Small intestine (tissue), 16 donors: ENCODE measurements around the gene MOSPD2. TPM values are rescaled to one million over a fixed set of nuclear protein-coding genes. Genes with fewer than 3 reads are reported as not detected.

Source experiments
- DNase-seq, 2 donors: peaks; one replicate each; pipeline versions ENCODE4 v3.0.0 to v3.0.0-alpha.2; 2013
- FAIRE-seq: peaks from 2 replicates; lab custom pipeline; 2012; peaks lifted over from hg19 to GRCh38; lab: Jason Lieb, UNC
- H3K27ac ChIP-seq, 3 donors: one replicate each; pipeline ENCODE4 v1.5.1; 2013; ENCODE audit warnings: low read length in 2 of 3, mild to moderate bottlenecking in 2 of 3, control low read depth in 1 of 3, inconsistent platforms in 1 of 3, low read depth in 1 of 3, moderate library complexity in 1 of 3
- H3K27me3 ChIP-seq, 3 donors: one replicate each; pipeline ENCODE4 v1.6.1; 2013; ENCODE audit warnings: low read length in 3 of 3, inconsistent platforms in 1 of 3; ENCODE audit not compliant: control insufficient read depth in 3 of 3, insufficient read depth in 3 of 3
- H3K36me3 ChIP-seq, 3 donors: one replicate each; pipeline ENCODE4 v1.6.1; 2013; ENCODE audit warnings: low read length in 3 of 3, inconsistent platforms in 1 of 3, low read depth in 1 of 3, mild to moderate bottlenecking in 1 of 3, moderate library complexity in 1 of 3; ENCODE audit not compliant: control insufficient read depth in 3 of 3, insufficient read depth in 2 of 3
- H3K4me1 ChIP-seq, 3 donors: one replicate each; pipeline ENCODE4 v1.6.1; 2013; ENCODE audit warnings: low read length in 2 of 3, inconsistent platforms in 1 of 3, low read depth in 1 of 3, mild to moderate bottlenecking in 1 of 3, moderate library complexity in 1 of 3; ENCODE audit not compliant: control insufficient read depth in 3 of 3, insufficient read depth in 2 of 3
- H3K4me3 ChIP-seq, 3 donors: one replicate each; pipeline ENCODE4 v1.5.1; 2013; ENCODE audit warnings: low read length in 3 of 3, control low read depth in 1 of 3, inconsistent platforms in 1 of 3, low read depth in 1 of 3, mild to moderate bottlenecking in 1 of 3, moderate library complexity in 1 of 3
- H3K9me3 ChIP-seq, 2 donors: one replicate each; pipeline ENCODE4 v1.6.1; 2013; ENCODE audit warnings: low read depth in 1 of 2, low read length in 1 of 2; ENCODE audit not compliant: control insufficient read depth in 2 of 2, insufficient read depth in 1 of 2
- WGBS, 3 donors: extraction: QIAGEN DNeasy Blood & Tissue Kit; methylation state at CpG; one replicate each; pipeline ENCODE4 v1.1.7; 2013; 5-methylcytosine and 5-hydroxymethylcytosine counted together
- long read RNA-seq, 10 donors: transcript quantifications; one replicate each; lab custom pipeline, GENCODE V29; 2026
- polyA plus RNA-seq, 4 donors: library from polyadenylated mRNA; stranded (reverse) in 3 of 4; unstranded in 1 of 4; fragments of 200-250 nt in 3 of 4; fragments of 120-200 nt in 1 of 4; gene quantifications; one replicate each; pipeline versions ENCODE4 v1.2.1 to v1.2.3, GENCODE V29; 2013
- donor health status: healthy with polysubstance abuse.
- donor health status: control.
- donor health status: control.
- donor health status: Bipolar disorder and iron deficiency.
- donor health status: healthy.

The MOSPD2 gene
- 10 to 100 TPM in 1 of 4 donors, 1 to 10 TPM in 3; 3.6 to 23.9 (median 4.1) TPM for polyA plus RNA-seq
- long read RNA-seq, donor 1, full-length matches to known transcripts, result 8 of 13 reads
- long read RNA-seq, donor 1, partial matches to known transcripts, result 5 of 13 reads
- long read RNA-seq, donor 1, other reads (novel, unspliced or antisense), result 0 of 13 reads
- long read RNA-seq, donor 2, full-length matches to known transcripts, result 2 of 2 reads
- long read RNA-seq, donor 2, partial matches to known transcripts, result 0 of 2 reads
- long read RNA-seq, donor 2, other reads (novel, unspliced or antisense), result 0 of 2 reads
- long read RNA-seq, donor 3, partial matches to known transcripts, result 0 of 1 reads
- long read RNA-seq, donor 3, other reads (novel, unspliced or antisense), result 0 of 1 reads
- long read RNA-seq, donor 4, result 0 reads
- long read RNA-seq, donor 5, partial matches to known transcripts, result 0 of 1 reads
- long read RNA-seq, donor 5, other reads (novel, unspliced or antisense), result 0 of 1 reads
- long read RNA-seq, donor 6, full-length matches to known transcripts, result 3 of 3 reads
- long read RNA-seq, donor 6, partial matches to known transcripts, result 0 of 3 reads
- long read RNA-seq, donor 6, other reads (novel, unspliced or antisense), result 0 of 3 reads
- long read RNA-seq, donor 7, full-length matches to known transcripts, result 1 of 1 reads
- long read RNA-seq, donor 7, partial matches to known transcripts, result 0 of 1 reads
- long read RNA-seq, donor 7, other reads (novel, unspliced or antisense), result 0 of 1 reads
- long read RNA-seq, donor 8, result 0 reads
- long read RNA-seq, donor 9, full-length matches to known transcripts, result 1 of 1 reads
- long read RNA-seq, donor 9, partial matches to known transcripts, result 0 of 1 reads
- long read RNA-seq, donor 9, other reads (novel, unspliced or antisense), result 0 of 1 reads
- long read RNA-seq, donor 10, full-length matches to known transcripts, result 3 of 3 reads
- long read RNA-seq, donor 10, partial matches to known transcripts, result 0 of 3 reads
- long read RNA-seq, donor 10, other reads (novel, unspliced or antisense), result 0 of 3 reads

DNA sequence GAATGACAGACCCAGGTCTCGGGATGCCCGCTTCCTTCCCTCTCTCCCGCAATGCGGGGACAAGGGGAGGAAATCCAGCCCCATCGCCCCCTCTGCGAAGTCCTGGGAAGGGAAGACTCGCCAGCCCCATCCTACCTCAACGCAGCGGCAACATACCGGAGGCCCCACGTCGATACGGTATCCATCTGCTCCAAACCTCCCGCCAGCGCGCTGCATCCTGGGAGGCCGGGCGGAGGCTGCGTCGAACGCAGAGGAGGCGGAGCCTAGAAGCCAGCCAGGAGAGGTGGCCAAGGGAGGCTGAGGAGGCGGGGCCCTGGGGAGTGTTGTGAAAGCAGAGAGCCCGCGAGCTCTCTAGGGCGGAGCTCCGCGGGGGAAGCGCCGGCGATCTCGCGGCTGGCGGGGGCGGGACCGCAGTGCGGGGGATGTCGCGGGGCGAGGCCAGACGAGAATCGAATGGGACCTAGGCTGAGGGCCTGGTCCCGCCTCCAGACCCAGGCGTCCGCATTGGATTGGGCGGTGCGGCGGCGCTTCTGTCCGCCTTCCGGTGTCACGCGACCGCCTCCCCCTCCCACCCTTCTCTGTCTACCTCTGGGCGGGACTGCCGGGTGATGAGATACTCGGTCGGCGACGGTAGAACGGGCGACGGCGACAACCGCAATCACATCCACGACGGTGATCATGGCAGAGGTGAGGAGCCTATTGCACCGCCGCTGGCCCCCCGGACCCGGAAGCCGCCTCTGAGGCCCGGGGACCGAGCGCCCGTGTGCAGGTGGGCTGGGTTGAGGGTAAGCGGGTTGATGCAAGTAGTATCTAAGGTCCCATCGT lies at the start of gene MOSPD2, which contains the start of gene FANCB:
Gene MOSPD2 (plus strand): TSS at position 571 of the 825 bp plus-strand sequence. CDS start 108 bp downstream, at position 679.
Gene FANCB (minus strand): TSS at position 219 of the 825 bp plus-strand sequence. CDS start 7,559 bp downstream, outside the sequence.
- DNase-seq, result peak; percentile 93 to 94
- Histone ChIP-seq H3K36me3 (no peaks in the 10 kb centered on the region), H3K27me3 (no peaks in the 10 kb centered on the region), H3K4me1 (no peaks in the 10 kb centered on the region), H3K9me3 (no peaks in the 10 kb centered on the region), H3K27ac (peak within 1 kb of the TSS; percentile 52 to 83 (median 82)), H3K4me3 (peak within 1 kb of the TSS; percentile 59 to 94 (median 64))
- FAIRE-seq, result peak; percentile 87
- 1 to 27% (median 9%) methylated on average over 39 to 78 of the region's 78 CpGs for WGBS, 3 donors

DNA sequence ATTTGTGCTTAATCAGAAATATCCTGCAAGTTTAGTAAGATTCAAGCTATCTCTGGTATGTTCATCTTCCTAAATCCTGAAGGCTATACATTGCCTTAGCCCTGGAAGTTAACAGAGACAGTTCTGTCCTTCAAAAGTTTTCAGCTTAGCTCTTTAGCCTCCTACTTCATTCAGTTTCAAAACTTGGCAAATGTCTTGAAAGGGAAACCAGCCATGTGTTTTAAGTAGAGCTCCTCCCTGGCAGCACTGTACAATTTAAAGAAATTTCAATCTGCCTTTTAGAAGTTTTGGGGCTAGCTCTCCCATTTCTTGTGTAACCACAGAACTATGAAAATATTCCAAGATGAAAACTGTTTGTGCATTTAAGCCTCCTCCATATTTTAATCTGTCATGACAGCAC lies 47.4 kb upstream of the MOSPD2 start:
- H3K27ac ChIP-seq, result no peak overlapping the region
- H3K9me3 ChIP-seq, result no peaks in the 10 kb centered on the region
- no peak overlapping the region for H3K4me3 ChIP-seq
- no peaks in the 10 kb centered on the region for H3K36me3 ChIP-seq
- DNase-seq (no peak), FAIRE-seq (no peak)
- no peaks in the 10 kb centered on the region for H3K4me1 ChIP-seq
- H3K27me3 ChIP-seq, result no peaks in the 10 kb centered on the region

DNA sequence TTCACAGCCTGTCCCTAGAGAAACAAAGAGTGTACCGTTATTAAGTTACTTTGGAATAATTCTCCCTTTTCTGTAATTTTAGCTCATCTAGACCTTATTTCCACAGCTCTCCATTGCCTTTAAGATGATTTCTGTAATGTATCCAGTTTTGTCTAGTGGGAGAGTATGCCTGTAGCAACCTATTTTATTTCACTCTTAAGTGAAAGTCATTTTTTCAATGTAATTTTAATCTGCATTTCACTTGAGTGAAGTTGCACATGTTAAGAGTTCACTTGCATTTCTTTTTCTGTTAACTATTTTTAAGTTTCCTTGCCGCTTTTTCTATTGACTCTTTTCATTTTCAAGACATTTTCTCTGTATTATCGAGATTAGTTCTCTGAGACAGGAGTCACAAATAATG lies 46.9 kb upstream of the MOSPD2 start:
- no peak overlapping the region for H3K4me3 ChIP-seq
- DNase-seq, result no peak
- no peaks in the 10 kb centered on the region for H3K27me3 ChIP-seq
- WGBS, 3 donors, result 57 to 85% (median 84%) methylated on average over 3 of the region's 3 CpGs
- no peaks in the 10 kb centered on the region for H3K9me3 ChIP-seq
- no peaks in the 10 kb centered on the region for H3K36me3 ChIP-seq
- H3K27ac ChIP-seq, result no peak overlapping the region
- FAIRE-seq, result no peak
- no peaks in the 10 kb centered on the region for H3K4me1 ChIP-seq

DNA sequence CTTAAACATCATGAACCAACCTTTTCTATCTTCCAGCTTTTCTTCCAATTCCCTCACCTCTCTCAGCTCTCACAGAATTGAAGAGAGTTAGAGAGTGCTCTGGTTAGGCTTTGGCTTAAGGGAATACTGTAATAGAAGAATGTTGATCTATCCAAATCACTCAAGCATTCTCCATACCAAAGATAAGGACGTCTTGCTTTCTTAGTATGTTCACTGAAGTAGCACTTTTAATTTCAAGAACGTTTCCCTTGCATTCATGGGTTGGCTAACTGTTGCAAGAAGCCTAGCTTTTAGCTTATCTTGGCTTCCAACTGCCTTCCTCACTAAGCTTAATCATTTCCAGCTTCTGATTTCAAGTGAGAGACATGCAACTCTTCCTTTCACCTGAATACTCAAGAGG lies 43.6 kb upstream of the MOSPD2 start:
- FAIRE-seq (no peak), DNase-seq (no peak)
- 64 to 94% (median 80%) methylated on average over 2 of the region's 2 CpGs for WGBS, 3 donors
- Histone ChIP-seq H3K4me3 (no peak overlapping the region), H3K27me3 (no peaks in the 10 kb centered on the region), H3K9me3 (no peaks in the 10 kb centered on the region), H3K36me3 (no peaks in the 10 kb centered on the region), H3K27ac (no peak overlapping the region), H3K4me1 (no peaks in the 10 kb centered on the region)

DNA sequence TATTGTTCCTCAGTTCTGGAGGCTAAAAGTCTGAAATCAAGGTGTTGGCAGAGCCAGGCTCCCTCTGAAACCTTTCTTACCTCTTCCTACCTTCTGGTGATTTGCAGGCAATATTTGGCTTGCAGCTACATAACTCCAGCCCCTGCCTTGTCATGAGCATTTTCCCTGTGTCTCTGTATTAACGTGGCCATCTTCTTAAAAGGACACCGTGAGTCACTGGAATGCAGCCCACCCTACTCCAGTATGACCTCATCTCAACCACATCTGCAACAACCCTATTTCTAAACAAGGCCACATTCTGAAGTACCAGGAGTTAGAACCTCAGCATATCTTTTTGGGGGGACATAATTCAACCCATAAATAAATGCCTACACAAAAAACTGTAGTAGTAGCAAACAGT lies 41.1 kb upstream of the MOSPD2 start:
- Histone ChIP-seq H3K4me3 (no peak overlapping the region), H3K27ac (no peak overlapping the region), H3K36me3 (no peaks in the 10 kb centered on the region), H3K9me3 (no peaks in the 10 kb centered on the region), H3K27me3 (no peaks in the 10 kb centered on the region), H3K4me1 (no peaks in the 10 kb centered on the region)
- FAIRE-seq (no peak), DNase-seq (no peak)
- 66 to 82% (median 70%) methylated on average over 2 of the region's 2 CpGs for WGBS, 3 donors

DNA sequence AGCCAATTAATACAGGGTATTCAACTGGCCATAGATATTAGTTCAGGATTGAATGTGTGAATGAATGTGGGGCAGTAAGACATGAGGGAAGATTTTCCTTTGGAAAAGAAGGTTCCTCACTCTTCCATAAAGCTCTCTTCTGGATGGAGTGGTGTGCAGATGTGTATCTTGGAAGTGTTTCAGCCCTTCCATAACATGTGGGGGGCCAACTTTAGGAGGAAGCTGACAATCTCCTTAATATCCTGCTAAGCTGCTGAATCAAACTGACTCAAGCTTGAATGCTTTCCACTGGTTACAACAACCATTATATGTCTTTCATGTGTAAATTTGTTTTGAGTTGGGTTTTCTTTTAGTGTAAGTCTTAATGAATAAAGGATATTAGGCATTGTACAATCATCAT lies 40.6 kb upstream of the MOSPD2 start:
- no peak for DNase-seq
- no peak overlapping the region for H3K4me3 ChIP-seq
- no peak for FAIRE-seq
- no peaks in the 10 kb centered on the region for H3K27me3 ChIP-seq
- no peak overlapping the region for H3K27ac ChIP-seq
- H3K9me3 ChIP-seq, result no peaks in the 10 kb centered on the region
- H3K36me3 ChIP-seq, result no peaks in the 10 kb centered on the region
- H3K4me1 ChIP-seq, result no peaks in the 10 kb centered on the region

DNA sequence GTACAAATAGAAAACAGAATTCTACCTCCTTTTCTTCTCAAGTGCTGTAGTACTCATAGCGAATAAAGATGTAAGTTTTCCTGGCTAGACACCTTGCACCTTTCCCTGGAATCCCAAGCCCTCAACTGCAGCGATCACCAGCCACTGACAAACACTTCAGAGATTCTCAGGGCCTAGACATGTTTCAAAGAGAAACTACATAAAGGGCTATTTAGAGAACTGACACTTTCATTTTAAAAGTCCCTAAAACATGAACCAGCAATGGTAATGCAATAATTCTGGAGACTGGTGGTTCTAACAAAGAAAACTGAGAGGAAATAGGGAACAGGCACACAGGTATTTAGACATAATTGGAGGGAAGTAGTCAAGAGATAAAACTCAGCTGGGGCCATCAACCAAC lies 36.1 kb upstream of the MOSPD2 start:
- Histone ChIP-seq H3K27me3 (no peaks in the 10 kb centered on the region), H3K4me3 (no peak overlapping the region), H3K36me3 (no peaks in the 10 kb centered on the region), H3K4me1 (no peaks in the 10 kb centered on the region), H3K27ac (no peak overlapping the region), H3K9me3 (no peaks in the 10 kb centered on the region)
- WGBS, 3 donors, result 86 to 97% (median 96%) methylated on average over 2 of the region's 2 CpGs
- DNase-seq (no peak), FAIRE-seq (no peak)

DNA sequence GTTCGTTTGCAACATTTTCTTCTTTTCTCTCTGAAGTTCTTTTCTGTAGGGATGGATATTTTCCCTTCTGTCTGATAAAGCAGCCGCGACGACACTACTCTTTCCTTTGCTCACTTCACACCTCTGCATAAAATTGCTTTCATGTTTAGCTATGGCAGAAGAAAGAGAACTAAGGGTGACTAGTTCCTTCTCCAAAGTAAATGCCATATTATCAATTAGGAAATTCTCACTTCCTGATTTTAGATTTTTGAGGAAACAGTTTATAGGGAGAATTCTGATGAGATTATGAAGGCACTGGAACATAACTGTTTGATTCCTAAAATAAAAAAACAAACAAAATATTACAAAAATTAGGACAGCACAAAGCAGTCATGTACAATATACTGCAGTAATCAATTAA lies 29.6 kb upstream of the MOSPD2 start:
- no peaks in the 10 kb centered on the region for H3K4me1 ChIP-seq
- H3K4me3 ChIP-seq, result no peak overlapping the region
- no peaks in the 10 kb centered on the region for H3K9me3 ChIP-seq
- WGBS, 3 donors, result 88 to 95% (median 90%) methylated on average over 4 of the region's 4 CpGs
- H3K36me3 ChIP-seq, result no peaks in the 10 kb centered on the region
- no peaks in the 10 kb centered on the region for H3K27me3 ChIP-seq
- FAIRE-seq (no peak), DNase-seq (no peak)
- no peak overlapping the region for H3K27ac ChIP-seq
